Neural cell (in vitro differentiated cells): ENCODE data around the gene CCDC15. TPM values are rescaled to one million over a fixed set of nuclear protein-coding genes. Genes with fewer than 3 reads are reported as not detected.

Experiments
- H2AFZ ChIP-seq: fragments of 200-600, 300-800 bp; sonication (generic), shearing (Covaris generic); 2 replicates; pipeline ENCODE4 v1.6.0; 2014; ENCODE audit warnings: low read depth, mild to moderate bottlenecking, antibody characterized with exemption, low read length, moderate library complexity
- H3F3A ChIP-seq: fragments of 200-600 bp; shearing (Covaris generic); 2 replicates; pipeline ENCODE4 v1.6.1; 2016; ENCODE audit warnings: mild to moderate bottlenecking, moderate library complexity, mixed read lengths, antibody characterized with exemption, low read length; ENCODE audit not compliant: insufficient read depth, poor library complexity, severe bottlenecking
- H3K27ac ChIP-seq: fragments of 200-600, 300-800 bp; sonication (generic), shearing (Covaris generic); 2 replicates; pipeline ENCODE4 v1.5.1; 2014; ENCODE audit warnings: mild to moderate bottlenecking, low read length, moderate library complexity
- H3K27me3 ChIP-seq: fragments of 300-800, 200-600 bp; sonication (generic), shearing (Covaris generic); 2 replicates; pipeline ENCODE4 v1.6.0; 2014; ENCODE audit warnings: mild to moderate bottlenecking, low read depth, low read length, moderate library complexity; ENCODE audit not compliant: insufficient read depth
- H3K36me3 ChIP-seq: fragments of 300-800, 200-600 bp; sonication (generic), shearing (Covaris generic); 2 replicates; pipeline ENCODE4 v1.5.1; 2014; ENCODE audit warnings: mild to moderate bottlenecking, antibody characterized with exemption, low read length, moderate library complexity; ENCODE audit not compliant: insufficient read depth
- H3K4me2 ChIP-seq: fragments of 300-800, 200-600 bp; sonication (generic), shearing (Covaris generic); 2 replicates; pipeline ENCODE4 v1.6.0; 2014; ENCODE audit warnings: mild to moderate bottlenecking, low read length
- H3K4me3 ChIP-seq: fragments of 300-800, 200-600 bp; sonication (generic), shearing (Covaris generic); 2 replicates; pipeline ENCODE4 v1.5.1; 2014; ENCODE audit warnings: mild to moderate bottlenecking, low read length, moderate library complexity
- H3K79me2 ChIP-seq: fragments of 200-600 bp; shearing (Covaris generic); replicated peaks from 2 replicates; pipeline ENCODE4 v1.6.0; 2014; ENCODE audit warnings: mild to moderate bottlenecking, low read length, moderate library complexity; ENCODE audit not compliant: insufficient read depth
- H3K9ac ChIP-seq: fragments of 300-800, 200-600 bp; sonication (generic), shearing (Covaris generic); 2 replicates; pipeline ENCODE4 v1.6.1; 2016; ENCODE audit warnings: mild to moderate bottlenecking, low read length, mixed read lengths
- H3K9me2 ChIP-seq: fragments of 200-600 bp; shearing (Covaris generic); 2 replicates; pipeline ENCODE4 v1.6.1; 2016; ENCODE audit warnings: mild to moderate bottlenecking, low read length, mixed read lengths; ENCODE audit not compliant: insufficient read depth
- H3K9me3 ChIP-seq: fragments of 200-600, 300-800 bp; sonication (generic), shearing (Covaris generic); 2 replicates; pipeline ENCODE4 v1.6.1; 2016; ENCODE audit warnings: mild to moderate bottlenecking, mixed run types, low read length, moderate library complexity, mixed read lengths
- H4K20me1 ChIP-seq: fragments of 200-600 bp; shearing (Covaris generic); 2 replicates; pipeline ENCODE4 v1.6.1; 2016; ENCODE audit warnings: mild to moderate bottlenecking, mixed run types; ENCODE audit not compliant: insufficient read depth
- CTCF ChIP-seq: fragments of 450-650 bp; IDR thresholded peaks from 2 replicates; pipeline ENCODE4 v1.5.1; 2014; ENCODE audit warnings: antibody characterized with exemption, mild to moderate bottlenecking, moderate library complexity; ENCODE audit not compliant: poor library complexity, severe bottlenecking
- EP300 ChIP-seq: fragments of 450-650 bp; conservative IDR thresholded peaks from 2 replicates; pipeline ENCODE4 v1.6.1; 2014; ENCODE audit warnings: antibody characterized with exemption, mild to moderate bottlenecking, moderate library complexity; ENCODE audit not compliant: poor library complexity, severe bottlenecking
- EZH2 ChIP-seq: fragments of 200-600, 300-800 bp; shearing (Covaris generic), sonication (generic); IDR thresholded peaks from 2 replicates; pipeline ENCODE4 v1.6.1; 2014; ENCODE audit warnings: antibody characterized with exemption, low read length, borderline replicate concordance, mild to moderate bottlenecking; ENCODE audit not compliant: insufficient read depth, poor library complexity, severe bottlenecking
- MXI1 ChIP-seq: fragments of 450-650 bp; conservative IDR thresholded peaks from 2 replicates; pipeline ENCODE4 v1.6.1; 2014; ENCODE audit warnings: antibody characterized with exemption, mild to moderate bottlenecking; ENCODE audit not compliant: poor library complexity, severe bottlenecking
- POLR2AphosphoS5 ChIP-seq: IDR thresholded peaks from 2 replicates; pipeline ENCODE4 v1.6.1; 2012
- RAD21 ChIP-seq: fragments of 450-650 bp; conservative IDR thresholded peaks from 2 replicates; pipeline ENCODE4 v1.6.1; 2014; ENCODE audit warnings: antibody characterized with exemption, mild to moderate bottlenecking, moderate library complexity
- REST ChIP-seq: IDR thresholded peaks from 2 replicates; pipeline ENCODE4 v1.6.1; 2012; ENCODE audit warnings: borderline replicate concordance
- SMC3 ChIP-seq: fragments of 450-650 bp; conservative IDR thresholded peaks from 2 replicates; pipeline ENCODE4 v1.6.1; 2014; ENCODE audit warnings: antibody characterized with exemption, mild to moderate bottlenecking, moderate library complexity; ENCODE audit not compliant: poor library complexity
- TAF1 ChIP-seq: IDR thresholded peaks from 2 replicates; pipeline ENCODE4 v1.6.1; 2012; ENCODE audit warnings: low read depth
- polyA plus RNA-seq: library from polyadenylated mRNA; depleted of rRNA; stranded (reverse); fragments of >200 nt; gene quantifications from 2 replicates; pipeline ENCODE4 v1.2.3, GENCODE V29; 2014

Gene CCDC15
- polyA plus RNA-seq, 1 donor from 2014 or later, result 2.5 TPM

GRCh38 chr11:125069008-125069407, 115.0 kb downstream of the CCDC15 start:
- TF ChIP-seq SMC3 (no peak), EZH2 (no peak), REST (no peak), CTCF (no peak), EP300 (no peak), POLR2AphosphoS5 (no peak), TAF1 (no peak), RAD21 (no peak), MXI1 (no peak)
- no peaks in the 10 kb centered on the region for H3F3A ChIP-seq
- no peaks in the 10 kb centered on the region for H3K79me2 ChIP-seq

GRCh38 chr11:125069796-125070195, 115.8 kb downstream of the CCDC15 start:
- no peaks in the 10 kb centered on the region for H3K9me2 ChIP-seq
- no peak overlapping the region for H3K4me2 ChIP-seq
- no peak overlapping the region for H3K27ac ChIP-seq
- no peaks in the 10 kb centered on the region for H3K9me3 ChIP-seq
- H3K9ac ChIP-seq, result no peak overlapping the region
- TF ChIP-seq SMC3 (no peak), RAD21 (no peak), EZH2 (no peak), REST (no peak), CTCF (no peak), TAF1 (no peak), MXI1 (no peak), EP300 (no peak)
- no peaks in the 10 kb centered on the region for H3F3A ChIP-seq
- H3K36me3 ChIP-seq, result no peaks in the 10 kb centered on the region
- H4K20me1 ChIP-seq, result no peaks in the 10 kb centered on the region
- peaks cover 15% of the 10 kb centered on the region for H3K27me3 ChIP-seq
- H3K4me3 ChIP-seq, result no peak overlapping the region
- no peaks in the 10 kb centered on the region for H3K79me2 ChIP-seq
- no peak overlapping the region for H2AFZ ChIP-seq

More at GRCh38 chr11:125069008-125069407, 115.0 kb downstream of the CCDC15 start:
- H3K9me3 ChIP-seq, result no peaks in the 10 kb centered on the region
- no peak overlapping the region for H3K4me3 ChIP-seq
- H2AFZ ChIP-seq, result no peak overlapping the region
- H3K4me2 ChIP-seq, result no peak overlapping the region
- no peaks in the 10 kb centered on the region for H3K36me3 ChIP-seq
- peaks cover 23% of the 10 kb centered on the region for H3K27me3 ChIP-seq
- H4K20me1 ChIP-seq, result no peaks in the 10 kb centered on the region
- H3K27ac ChIP-seq, result no peak overlapping the region
- no peak overlapping the region for H3K9ac ChIP-seq
- no peaks in the 10 kb centered on the region for H3K9me2 ChIP-seq
